Right ventricle myocardium superior (tissue), 1 donor: Measurements from ENCODE around the gene CPSF3. TPM values are rescaled to one million over a fixed set of nuclear protein-coding genes. Genes with fewer than 3 reads are reported as not detected.

ENCODE experiments used
- ATAC-seq: fragments of 200-7000 bp; cut with Tn5 transposase; one replicate; pipeline ENCODE4 v1.9.1; 2020; ENCODE audit warnings: mild to moderate bottlenecking; ENCODE audit not compliant: poor library complexity
- DNase-seq: peaks from one replicate; pipeline ENCODE4 v3.0.0-alpha.2; 2020
- intact Hi-C: fragments of 100-400 bp; cut with DNase I; formaldehyde crosslinking; loops from one replicate; pipeline ENCODE4 v1.11.2; 2022
- long read RNA-seq: library from polyadenylated mRNA; unstranded; transcript quantifications from one replicate; pipeline ENCODE4 v2.0.0, GENCODE V29; 2021
- total RNA-seq: library from RNA; stranded (reverse); fragmentation: NEBNext Ultra II Directional; extraction: Animal tissue kit (Norgen Biotek cat#: 25700); gene quantifications from one replicate; pipeline ENCODE4 v1.2.1, GENCODE V29; 2021
- donor health status: DM: no; HTN: yes; CAD: no; lungs with severe emphysema.

Gene CPSF3
- 14.0 TPM for total RNA-seq
- long read RNA-seq, transcript CPSF3-201 (18 exons, 2,345 nt): major isoform, 45 of 51 reads
- long read RNA-seq, partial matches to known transcripts: 2 of 51 reads
- long read RNA-seq, other reads (novel, unspliced or antisense): 4 of 51 reads

- intact Hi-C loops: loop anchor here (5.0 to 10.0 kb wide), 2 partner anchors 219 to 281 kb away; partner anchors contain the start of gene ASAP2
- peak; percentile 98 for DNase-seq
- ATAC-seq: peak; percentile 98
Measured at GRCh38 chr2:9423100-9423921, at the start of gene CPSF3, which contains the start of gene ITGB1BP1. Gene CPSF3, plus strand, starts transcription at chr2:9423654. Its CDS starts 120 bp downstream, at chr2:9423774. Gene ITGB1BP1, minus strand, starts transcription at chr2:9423528. Its CDS starts 4,831 bp downstream, at chr2:9418697.

- no peak for ATAC-seq
- DNase-seq: no peak
- intact Hi-C loops: no loop called here
Measured at GRCh38 chr2:9374071-9374730, 49.3 kb upstream of the CPSF3 start.

GRCh38 chr2:9375857-9376428 lies 47.5 kb upstream of the CPSF3 start:
- DNase-seq (no peak), ATAC-seq (no peak)
- intact Hi-C loops: no loop called here

- ATAC-seq: no peak
- intact Hi-C loops: no loop called here
- no peak for DNase-seq
Measured at GRCh38 chr2:9377461-9378097, 45.9 kb upstream of the CPSF3 start.

GRCh38 chr2:9378433-9379390 lies 44.7 kb upstream of the CPSF3 start:
- intact Hi-C loops: no loop called here
- DNase-seq (peak; percentile 87), ATAC-seq (peak; percentile 76)

GRCh38 chr2:9379391-9379755 lies 44.1 kb upstream of the CPSF3 start:
- no peak for DNase-seq
- no peak for ATAC-seq
- intact Hi-C loops: no loop called here

- peak; percentile 61 for DNase-seq
- intact Hi-C loops: no loop called here
- peak; percentile 71 for ATAC-seq
Measured at GRCh38 chr2:9380702-9381628, 42.5 kb upstream of the CPSF3 start.

GRCh38 chr2:9382604-9383235 lies 40.7 kb upstream of the CPSF3 start:
- DNase-seq (no peak), ATAC-seq (no peak)
- intact Hi-C loops: no loop called here

- DNase-seq: no peak
- intact Hi-C loops: no loop called here
- ATAC-seq: no peak
Measured at GRCh38 chr2:9384521-9384920, 38.9 kb upstream of the CPSF3 start.

GRCh38 chr2:9385841-9386240 lies 37.6 kb upstream of the CPSF3 start:
- DNase-seq (no peak), ATAC-seq (peak; percentile 32)
- intact Hi-C loops: no loop called here

GRCh38 chr2:9388199-9388681 lies 35.2 kb upstream of the CPSF3 start:
- intact Hi-C loops: no loop called here
- ATAC-seq (no peak), DNase-seq (no peak)

GRCh38 chr2:9388950-9389911 lies 34.2 kb upstream of the CPSF3 start:
- intact Hi-C loops: no loop called here
- DNase-seq: no peak
- no peak for ATAC-seq

- no peak for ATAC-seq
- no peak for DNase-seq
- intact Hi-C loops: no loop called here
Measured at GRCh38 chr2:9390151-9390850, 33.2 kb upstream of the CPSF3 start.

- ATAC-seq (no peak), DNase-seq (no peak)
- intact Hi-C loops: no loop called here
Measured at GRCh38 chr2:9390991-9391390, 32.5 kb upstream of the CPSF3 start.
